Measurements from ENCODE around the gene MYLK3.
"Not testable (repeated sequence)": the region's sequence is repeated elsewhere in the genome, so short reads cannot be mapped to it uniquely, and the experiment has no call there.

The MYLK3 gene

GRCh38 chr16:46747777-46748651 lies at the start of gene MYLK3:
MYLK3 (minus strand) TSS chr16:46748344; CDS start chr16:46748193, 151 bp downstream.
- DNase-seq = no peak

- DNase-seq = no peak
Observed at GRCh38 chr16:46797501-46797900, 49.4 kb upstream of the MYLK3 start.

DNA sequence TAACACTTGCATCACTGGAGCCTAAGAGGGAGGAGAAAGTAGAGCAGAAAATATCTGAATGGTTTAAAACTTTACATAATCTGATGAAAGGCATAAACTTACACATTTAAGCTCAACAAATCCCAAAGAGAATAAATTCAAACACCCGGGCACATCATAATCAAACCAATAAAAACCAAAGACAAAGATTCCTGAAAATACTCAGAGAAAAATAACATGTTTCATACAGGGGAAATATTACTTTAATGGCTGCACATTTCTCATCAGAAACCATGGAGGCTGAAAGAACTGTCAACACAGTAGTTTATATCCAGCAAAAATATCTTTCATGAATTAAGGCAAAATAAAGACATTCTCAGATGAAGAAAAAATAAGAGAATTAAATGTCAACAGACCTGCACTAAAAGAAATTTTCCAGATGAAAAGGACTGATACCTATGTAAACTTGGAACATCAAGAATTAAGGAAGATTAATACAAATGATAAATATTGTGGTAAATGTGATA lies 48.7 kb upstream of the MYLK3 start:
- no peak for DNase-seq

GRCh38 chr16:46793841-46794240 lies 45.7 kb upstream of the MYLK3 start:
- no peak for DNase-seq

GRCh38 chr16:46790599-46791270 lies 42.6 kb upstream of the MYLK3 start:
- DNase-seq = no peak

GRCh38 chr16:46789499-46790414 lies 41.6 kb upstream of the MYLK3 start:
- no peak for DNase-seq

GRCh38 chr16:46788891-46789474 lies 40.8 kb upstream of the MYLK3 start:
- DNase-seq = no peak

GRCh38 chr16:46787909-46788308 lies 39.8 kb upstream of the MYLK3 start:
- DNase-seq = no peak

GRCh38 chr16:46785076-46785845 lies 37.1 kb upstream of the MYLK3 start:
- DNase-seq = no peak

GRCh38 chr16:46784569-46784968 lies 36.4 kb upstream of the MYLK3 start:
- not testable (repeated sequence) for DNase-seq

DNA sequence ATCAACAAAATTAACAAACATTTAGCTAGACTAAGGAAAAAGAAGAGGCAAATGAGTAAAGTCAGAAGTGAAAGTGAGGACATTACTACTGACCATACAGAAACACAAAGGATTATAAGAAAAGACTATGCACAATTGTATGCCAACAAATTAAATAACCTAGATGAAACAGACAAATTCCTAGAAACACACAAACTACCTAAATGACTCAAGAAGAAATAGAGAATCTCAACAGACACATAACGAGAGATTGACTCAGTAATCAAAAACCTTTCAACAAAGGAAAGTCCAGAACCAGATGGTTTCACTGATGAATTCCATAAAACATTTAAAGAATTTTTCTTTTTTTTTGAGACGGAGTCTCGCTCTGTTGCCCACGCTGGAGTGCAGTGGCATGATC lies 35.7 kb upstream of the MYLK3 start:
- DNase-seq = no peak

GRCh38 chr16:46782320-46782719 lies 34.2 kb upstream of the MYLK3 start:
- no peak for DNase-seq

DNA sequence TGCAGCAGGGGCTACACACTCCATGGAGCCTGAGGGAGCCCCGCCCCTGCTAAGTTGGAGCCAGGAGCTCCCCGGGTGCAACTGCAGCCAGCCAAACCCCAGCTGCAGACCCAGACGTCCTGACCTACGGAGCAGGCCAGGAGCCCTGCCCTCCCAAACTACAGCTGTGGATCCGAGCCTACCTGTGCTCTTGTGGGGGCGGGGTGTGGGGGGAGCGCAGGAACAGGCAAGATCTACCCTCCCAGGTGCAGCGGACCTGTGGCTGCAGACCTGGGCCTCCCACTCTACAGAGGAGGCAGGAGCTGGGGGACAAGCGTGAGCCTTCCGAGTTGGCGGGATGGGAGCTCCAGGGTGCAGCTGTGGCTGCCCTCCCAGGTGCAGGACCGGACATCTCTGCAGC lies 29.7 kb upstream of the MYLK3 start:
- DNase-seq = no peak

GRCh38 chr16:46775214-46775613 lies 27.1 kb upstream of the MYLK3 start:
- no peak for DNase-seq

GRCh38 chr16:46774743-46775177 lies 26.6 kb upstream of the MYLK3 start:
- no peak for DNase-seq

GRCh38 chr16:46772463-46772862 lies 24.3 kb upstream of the MYLK3 start:
- no peak for DNase-seq

DNA sequence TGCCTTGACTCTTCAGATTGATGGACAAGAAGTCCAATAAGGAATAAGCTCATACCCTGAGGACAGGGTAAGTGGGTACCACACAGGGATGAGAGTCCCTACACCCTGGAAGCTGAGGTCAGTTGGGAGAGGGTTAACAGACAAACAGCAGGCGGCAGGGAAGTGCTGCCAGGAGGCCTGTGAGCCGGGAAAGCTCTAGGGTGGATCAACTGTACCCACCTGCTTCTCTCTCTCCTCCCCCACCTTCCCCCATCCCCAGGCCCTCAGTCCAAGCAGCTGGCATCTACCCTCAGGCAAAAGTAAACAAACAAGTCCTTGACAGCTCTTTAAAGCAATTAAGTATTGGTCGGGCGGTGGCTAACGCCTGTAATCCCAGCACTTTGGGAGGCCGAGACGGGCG lies 20.7 kb upstream of the MYLK3 start:
- DNase-seq = peak; percentile 43

DNA sequence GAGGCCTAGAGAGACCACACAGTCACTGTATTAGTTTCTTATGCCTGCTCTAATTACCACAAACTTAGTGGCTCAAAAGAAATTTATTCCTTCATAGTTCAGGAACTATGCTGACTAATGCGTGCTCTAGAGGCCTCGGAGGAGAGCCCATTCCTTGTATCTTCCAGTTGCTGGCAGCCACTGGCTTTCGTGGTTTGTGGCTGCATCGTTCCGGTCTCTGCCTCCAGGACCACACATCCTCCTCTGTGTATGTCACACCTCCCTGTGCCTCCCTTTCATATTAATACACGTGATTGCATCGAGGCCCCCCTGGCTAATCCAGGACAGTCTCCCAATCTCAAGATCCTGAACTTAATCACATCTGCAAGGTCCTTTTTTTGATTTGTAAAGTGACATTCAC lies 16.9 kb upstream of the MYLK3 start:
- no peak for DNase-seq

DNA sequence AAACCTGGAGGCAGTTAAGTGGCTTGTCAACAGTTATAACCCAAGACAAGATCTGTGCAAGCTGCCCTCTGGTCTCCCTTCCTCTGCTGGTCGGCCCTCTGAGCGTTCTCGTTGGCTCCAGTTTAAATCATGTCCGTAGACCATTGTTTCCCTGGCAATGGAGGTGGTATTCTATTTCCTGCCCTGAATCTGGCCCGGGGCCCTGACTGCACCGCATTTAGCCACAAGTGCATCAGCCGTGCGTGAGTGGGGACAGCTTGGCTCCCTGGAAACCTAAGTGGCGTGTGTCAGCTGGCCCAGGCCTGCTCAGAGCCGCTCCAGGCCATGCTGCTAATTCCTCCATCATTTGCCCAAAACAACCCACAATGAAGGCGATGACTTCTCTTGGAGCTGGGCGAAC lies 15.0 kb upstream of the MYLK3 start:
- no peak for DNase-seq

- no peak for DNase-seq
Observed at GRCh38 chr16:46762583-46762982, 14.4 kb upstream of the MYLK3 start.

GRCh38 chr16:46759309-46759708 lies 11.2 kb upstream of the MYLK3 start:
- no peak for DNase-seq

Data from NCI-H1436 treated with DMSO at 0.1 percent for 48 hours (cell line).